H1 (cell line): Measurements from ENCODE around the gene HPRT1. TPM values are rescaled to one million over a fixed set of nuclear protein-coding genes. Genes with fewer than 3 reads are reported as not detected.

Source experiments
- CTCF ChIA-PET: fragments of 300-600 bp; sonication (Branson Sonifier 250); formaldehyde crosslinking; loops from one replicate; lab custom pipeline; 2021; ENCODE audit not compliant: partially characterized antibody; lab: Charles Lee
- POLR2A ChIA-PET: fragments of 300-600 bp; sonication (Branson Sonifier 250); formaldehyde crosslinking; loops from one replicate; lab custom pipeline; 2021; ENCODE audit warnings: inconsistent platforms; ENCODE audit not compliant: partially characterized antibody; lab: Charles Lee
- DNase-seq, 2 experiments: peaks; one replicate each; pipeline versions ENCODE4 v3.0.0 to v3.0.0-alpha.2; 2010 to 2022; ENCODE audit warnings: low spot score in 2 of 2, low read depth in 1 of 2, mixed read lengths in 1 of 2
- FAIRE-seq: peaks from 2 replicates; lab custom pipeline; 2011; peaks lifted over from hg19 to GRCh38; lab: Jason Lieb, UNC
- H2AFZ ChIP-seq: 2 replicates; pipeline ENCODE4 v1.8.1; 2012; ENCODE audit warnings: low read length, inconsistent platforms
- H2AK5ac ChIP-seq: 2 replicates; pipeline ENCODE4 v1.6.1; 2013; ENCODE audit warnings: low read depth, low read length
- H2BK120ac ChIP-seq: replicated peaks from 2 replicates; pipeline ENCODE3; 2013; ENCODE audit warnings: low read depth, low read length, inconsistent platforms
- H2BK12ac ChIP-seq: 2 replicates; pipeline ENCODE4 v1.6.1; 2013; ENCODE audit warnings: low read depth, low read length
- H2BK15ac ChIP-seq: 2 replicates; pipeline ENCODE4 v1.6.1; 2013; ENCODE audit warnings: low read length
- H2BK20ac ChIP-seq: 2 replicates; pipeline ENCODE4 v1.6.1; 2013; ENCODE audit warnings: low read length
- H2BK5ac ChIP-seq: 2 replicates; pipeline ENCODE4 v1.6.1; 2013; ENCODE audit warnings: low read depth, low read length
- H3K14ac ChIP-seq: 2 replicates; pipeline ENCODE4 v1.6.1; 2013; ENCODE audit warnings: inconsistent platforms; ENCODE audit not compliant: insufficient read length
- H3K18ac ChIP-seq: 2 replicates; pipeline ENCODE4 v1.6.1; 2013; ENCODE audit warnings: low read length; ENCODE audit errors: extremely low read depth
- H3K23ac ChIP-seq: 2 replicates; pipeline ENCODE4 v1.6.1; 2013; ENCODE audit warnings: inconsistent platforms; ENCODE audit not compliant: insufficient read length
- H3K23me2 ChIP-seq: 2 replicates; pipeline ENCODE4 v1.6.1; 2013; ENCODE audit warnings: low read depth, low read length
- H3K27ac ChIP-seq: 2 replicates; pipeline ENCODE4 v1.6.1; 2011; ENCODE audit warnings: low read depth, low read length, inconsistent platforms
- H3K27me3 ChIP-seq, 4 experiments: replicated peaks in 1 of 4; 1 replicate in 1 of 4; 2 replicates in 3 of 4; pipeline versions ENCODE4 v1.6.1 to v1.8.1; 2011 to 2013; ENCODE audit warnings: low read length in 3 of 4, mild to moderate bottlenecking in 3 of 4, inconsistent platforms in 2 of 4, mixed read lengths in 2 of 4, moderate library complexity in 1 of 4; ENCODE audit not compliant: control insufficient read depth in 3 of 4, insufficient read depth in 3 of 4; ENCODE audit errors: extremely low read depth in 1 of 4
- H3K36me3 ChIP-seq, 4 experiments: 2 replicates each; pipeline versions ENCODE4 v1.6.1 to v1.8.1; 2011 to 2013; ENCODE audit warnings: mild to moderate bottlenecking in 4 of 4, low read length in 3 of 4, moderate library complexity in 2 of 4, control low read depth in 1 of 4, inconsistent platforms in 1 of 4; ENCODE audit not compliant: insufficient read depth in 4 of 4, control insufficient read depth in 2 of 4
- H3K4ac ChIP-seq: replicated peaks from 2 replicates; pipeline ENCODE3; 2013; ENCODE audit warnings: low read length, low read depth, mixed read lengths, inconsistent platforms; ENCODE audit not compliant: insufficient read length
- H3K4me1 ChIP-seq, 4 experiments: replicated peaks in 1 of 4; 1 replicate in 1 of 4; 2 replicates in 3 of 4; pipeline versions ENCODE4 v1.6.1 to v1.8.1; 2011 to 2013; ENCODE audit warnings: low read length in 3 of 4, inconsistent platforms in 2 of 4, mixed read lengths in 1 of 4; ENCODE audit not compliant: insufficient read depth in 4 of 4, control insufficient read depth in 3 of 4
- H3K4me2 ChIP-seq, 2 experiments: 2 replicates each; pipeline versions ENCODE4 v1.6.1 to v1.8.1; 2011 to 2013; ENCODE audit warnings: low read depth in 2 of 2, low read length in 2 of 2, control low read depth in 1 of 2, inconsistent platforms in 1 of 2, mild to moderate bottlenecking in 1 of 2; ENCODE audit not compliant: insufficient read depth in 1 of 2
- H3K4me3 ChIP-seq, 4 experiments: fragments of 200-600, 300-600 bp in 1 of 4; sonication (generic), shearing (Covaris generic), sonication (Bioruptor Twin) in 1 of 4; 2 replicates each; pipeline versions ENCODE4 v1.5.1 to v1.8.1; 2011 to 2016; ENCODE audit warnings: low read length in 4 of 4, low read depth in 3 of 4, control low read depth in 2 of 4, inconsistent platforms in 2 of 4, mild to moderate bottlenecking in 2 of 4, mixed read lengths in 1 of 4, moderate library complexity in 1 of 4; ENCODE audit not compliant: insufficient read depth in 2 of 4; ENCODE audit errors: extremely low read depth in 1 of 4
- H3K56ac ChIP-seq: replicated peaks from 2 replicates; pipeline ENCODE3; 2013; ENCODE audit warnings: low read depth, mild to moderate bottlenecking, mixed read lengths, low read length, inconsistent platforms; ENCODE audit not compliant: insufficient read length
- H3K79me1 ChIP-seq: 2 replicates; pipeline ENCODE4 v1.6.1; 2013; ENCODE audit warnings: low read depth, low read length, control low read depth
- H3K79me2 ChIP-seq, 2 experiments: 2 replicates each; pipeline versions ENCODE4 v1.6.1 to v1.8.1; 2012 to 2013; ENCODE audit warnings: low read length in 2 of 2, mild to moderate bottlenecking in 2 of 2, inconsistent platforms in 1 of 2; ENCODE audit not compliant: insufficient read depth in 2 of 2, control insufficient read depth in 1 of 2
- H3K9ac ChIP-seq, 4 experiments: replicated peaks in 1 of 4; 1 replicate in 1 of 4; 2 replicates in 3 of 4; pipeline versions ENCODE4 v1.6.1 to v1.8.1; 2011 to 2013; ENCODE audit warnings: low read depth in 3 of 4, low read length in 3 of 4, control low read depth in 2 of 4, mild to moderate bottlenecking in 2 of 4, moderate library complexity in 2 of 4, inconsistent platforms in 1 of 4; ENCODE audit errors: extremely low read depth in 1 of 4
- H3K9me3 ChIP-seq, 2 experiments: 2 replicates each; pipeline versions ENCODE4 v1.6.1 to v1.8.1; 2012 to 2013; ENCODE audit warnings: mild to moderate bottlenecking in 2 of 2, moderate library complexity in 2 of 2, control low read depth in 1 of 2, inconsistent platforms in 1 of 2, low read depth in 1 of 2, low read length in 1 of 2, mixed read lengths in 1 of 2; ENCODE audit not compliant: insufficient read depth in 2 of 2
- H4K20me1 ChIP-seq, 2 experiments: replicated peaks in 1 of 2; 2 replicates each; pipeline versions ENCODE3 to v1.8.1; 2011 to 2013; ENCODE audit warnings: inconsistent platforms in 2 of 2, low read length in 2 of 2, mild to moderate bottlenecking in 1 of 2; ENCODE audit not compliant: insufficient read depth in 2 of 2, control insufficient read depth in 1 of 2
- H4K5ac ChIP-seq: 2 replicates; pipeline ENCODE4 v1.6.1; 2013; ENCODE audit warnings: low read length, low read depth, mixed read lengths, inconsistent platforms; ENCODE audit not compliant: insufficient read length
- H4K8ac ChIP-seq: 2 replicates; pipeline ENCODE4 v1.8.0; 2013; ENCODE audit warnings: mild to moderate bottlenecking, moderate library complexity, low read length, inconsistent platforms; ENCODE audit not compliant: insufficient read depth; ENCODE audit errors: extremely low read depth
- H4K91ac ChIP-seq: replicated peaks from 2 replicates; pipeline ENCODE3; 2013; ENCODE audit warnings: low read length, mixed read lengths, inconsistent platforms; ENCODE audit not compliant: insufficient read length
- ASH2L ChIP-seq: fragments of 200-600, 300-600 bp; sonication (generic); IDR thresholded peaks from one replicate; pipeline ENCODE4 v1.7.1; 2017; ENCODE audit warnings: low read length
- ATF2 ChIP-seq: IDR thresholded peaks from 2 replicates; pipeline ENCODE4 v1.6.1; 2012; ENCODE audit warnings: low read length, inconsistent platforms
- BRCA1 ChIP-seq: IDR thresholded peaks from 2 replicates; pipeline ENCODE4 v1.6.1; 2012; ENCODE audit warnings: low read depth, low read length, improper control_type of control experiment
- CHD2 ChIP-seq: IDR thresholded peaks from 2 replicates; pipeline ENCODE4 v1.6.1; 2012; ENCODE audit warnings: low read length, improper control_type of control experiment
- CTCF ChIP-seq, 3 experiments: IDR thresholded peaks; 1 replicate in 2 of 3; 2 replicates in 1 of 3; pipeline versions ENCODE4 v1.5.1 to v1.6.1; 2011; ENCODE audit warnings: low read length in 3 of 3, mild to moderate bottlenecking in 3 of 3, inconsistent platforms in 2 of 3, low read depth in 1 of 3, moderate library complexity in 1 of 3; ENCODE audit not compliant: insufficient read depth in 1 of 3; ENCODE audit errors: control extremely low read depth in 1 of 3
- RAD21 ChIP-seq, 2 experiments: IDR thresholded peaks in 1 of 2; conservative IDR thresholded peaks in 1 of 2; 2 replicates each; pipeline ENCODE4 v1.6.1; 2011; ENCODE audit warnings: low read depth in 2 of 2, low read length in 2 of 2, improper control_type of control experiment in 1 of 2, inconsistent platforms in 1 of 2, mild to moderate bottlenecking in 1 of 2, moderate library complexity in 1 of 2
- RNF2 ChIP-seq: fragments of 200-900, 300-1000 bp; sonication (generic); IDR thresholded peaks from 2 replicates; pipeline ENCODE4 v1.7.1; 2016; ENCODE audit warnings: borderline replicate concordance, low read depth, mild to moderate bottlenecking, antibody characterized with exemption, low read length; ENCODE audit not compliant: poor library complexity, severe bottlenecking; ENCODE audit errors: missing control alignments
- SIX5 ChIP-seq: IDR thresholded peaks from 2 replicates; pipeline ENCODE4 v1.6.1; 2011; ENCODE audit warnings: mild to moderate bottlenecking, low read depth, low read length
- SP1 ChIP-seq: IDR thresholded peaks from 2 replicates; pipeline ENCODE4 v1.6.1; 2011; ENCODE audit warnings: low read depth, low read length
- WGBS, 2 experiments: shearing (Covaris generic) in 1 of 2; methylation state at CpG; one replicate each; pipeline versions ENCODE4 v1.1.6 to v1.1.7; 2013 to 2015; ENCODE audit warnings: low lambda C conversion rate in 2 of 2, mixed read lengths in 2 of 2, inconsistent platforms in 1 of 2, low coverage in 1 of 2, missing lambda C conversion rate in 1 of 2; ENCODE audit not compliant: insufficient replicate concordance in 2 of 2, insufficient coverage in 1 of 2, insufficient read length in 1 of 2; ENCODE audit errors: extremely low coverage in 1 of 2, missing lambda C conversion rate in 1 of 2; 5-methylcytosine and 5-hydroxymethylcytosine counted together
- polyA plus RNA-seq, 7 experiments: library from polyadenylated mRNA; depleted of rRNA in 3 of 7; stranded (reverse) in 5 of 7; unstranded in 2 of 7; fragments of >200 nt in 5 of 7; fragments of 200-250 nt in 2 of 7; gene quantifications; 1 replicate in 5 of 7; 2 replicates in 1 of 7; 4 replicates in 1 of 7; pipeline versions ENCODE4 v1.2.1 to v1.2.3, GENCODE V29; 2011 to 2013; ENCODE audit warnings: missing spikeins in 2 of 7, mixed read lengths in 2 of 7
- total RNA-seq: library from RNA; stranded (reverse); fragmentation: NEBNext Ultra II Directional; extraction: Animal tissue kit (Norgen Biotek cat#: 25700); gene quantifications from 2 replicates; pipeline ENCODE4 v1.2.1, GENCODE V29; 2021

Gene HPRT1
- total and polyA plus RNA-seq, 2 of the 8 experiments (the other 6 are each of a cell fraction or from before 2014, with no cell fraction given): 16.9 to 49.5 TPM

GRCh38 chrX:134541906-134542305 lies 81.9 kb downstream of the HPRT1 start:
- H3K14ac ChIP-seq: no peak overlapping the region
- no peak overlapping the region for H2BK5ac ChIP-seq
- no peaks in the 10 kb centered on the region for H3K79me2 ChIP-seq
- H3K9me3 ChIP-seq: no peaks in the 10 kb centered on the region
- no peak overlapping the region for H3K4me3 ChIP-seq
- H3K36me3 ChIP-seq: no peaks in the 10 kb centered on the region
- H3K27ac ChIP-seq: no peak overlapping the region
- DNase-seq (no peak), FAIRE-seq (no peak)
- H3K4me2 ChIP-seq: peak overlapping the region in 1 of 2 experiments; percentile 17; a peak in 2 of 4 replicates
- no peak overlapping the region for H3K18ac ChIP-seq
- H3K79me1 ChIP-seq: no peaks in the 10 kb centered on the region
- H2BK12ac ChIP-seq: no peak overlapping the region
- no peak overlapping the region for H4K91ac ChIP-seq
- H2BK20ac ChIP-seq: no peak overlapping the region
- no peaks in the 10 kb centered on the region for H4K20me1 ChIP-seq
- ChIA-PET CTCF (interaction anchor here (0.6 kb wide), 1 partner anchor 11 kb away, joined by 4 read pairs; no protein-coding TSS in a partner anchor), POLR2A (interaction anchor here (2.0 kb wide), 1 partner anchor 9 kb away, joined by 8 read pairs; no protein-coding TSS in a partner anchor)
- H3K23ac ChIP-seq: no peak overlapping the region
- H4K5ac ChIP-seq: no peak overlapping the region
- H3K4me1 ChIP-seq: peaks cover 2 to 19% (median 9%) of the 10 kb centered on the region in 4 experiments; a peak in 5 of 7 replicates
- H2AK5ac ChIP-seq: no peak overlapping the region
- H3K9ac ChIP-seq: no peak overlapping the region
- no peak overlapping the region for H3K4ac ChIP-seq
- H4K8ac ChIP-seq: no peak overlapping the region
- H3K27me3 ChIP-seq: peaks cover 11 to 27% (median 20%) of the 10 kb centered on the region in 4 experiments; a peak in 6 of 7 replicates
- H2AFZ ChIP-seq: no peak overlapping the region
- no peaks in the 10 kb centered on the region; the same call in 1 of the 2 replicates for H3K23me2 ChIP-seq
- H2BK120ac ChIP-seq: no peak overlapping the region
- no peak overlapping the region for H3K56ac ChIP-seq
- H2BK15ac ChIP-seq: no peak overlapping the region
- WGBS, 2 experiments: 100% methylated on average over 3 of the region's 3 CpGs; no CpG with 5 or more reads in 1 of the 2 experiments
- TF ChIP-seq ASH2L (no peak), CHD2 (no peak), SIX5 (no peak), RNF2 (no peak), BRCA1 (no peak), SP1 (no peak), CTCF (IDR thresholded peaks at IDR 0.05; ENCODE audit: control extremely low read depth in 1 of 3, insufficient read depth in 1 of 3, low read depth in 1 of 3, low read length in 3 of 3) (no peak), ATF2 (no peak), RAD21 (IDR thresholded peaks at IDR 0.05 in 1 of 2, conservative IDR thresholded peaks at IDR 0.05 in 1 of 2; ENCODE audit: low read depth in 2 of 2, low read length in 2 of 2) (no peak)
